HepG2 (cell line): ENCODE measurements around the gene RAET1E. TPM values are rescaled to one million over a fixed set of nuclear protein-coding genes. Genes with fewer than 3 reads are reported as not detected.
A peak's percentile ranks its signal among the peaks of the same experiment; 100 is the strongest.

Source experiments
- BCL3 ChIP-seq: sonication (generic); formaldehyde crosslinking; IDR thresholded peaks from 2 replicates; pipeline ENCODE4 v1.5.1; 2020; ENCODE audit warnings: mild to moderate bottlenecking, missing genetic modification reagents, moderate library complexity
- BHLHE40 ChIP-seq: IDR thresholded peaks from 2 replicates; pipeline ENCODE4 v1.6.1; 2011; ENCODE audit warnings: low read length, improper control_type of control experiment
- GATA4 ChIP-seq: sonication (generic); IDR thresholded peaks from 2 replicates; pipeline ENCODE4 v1.6.1; 2016; ENCODE audit warnings: antibody characterized with exemption, low read depth, borderline replicate concordance
- IKZF1 ChIP-seq: fragments of 450-650 bp; IDR thresholded peaks from 2 replicates; pipeline ENCODE4 v1.7.1; 2016
- KAT8 ChIP-seq: IDR thresholded peaks from 2 replicates; pipeline ENCODE4 v1.6.1; 2016; ENCODE audit warnings: missing genetic modification reagents, missing compliant biosample characterization
- NCOR1 ChIP-seq: fragments of 200-600 bp; sonication (generic); IDR thresholded peaks from 2 replicates; pipeline ENCODE4 v1.7.0; 2017; ENCODE audit warnings: antibody characterized with exemption, low read length, borderline replicate concordance
- RORA ChIP-seq: sonication (generic); formaldehyde crosslinking; IDR thresholded peaks from 2 replicates; pipeline ENCODE4 v1.5.0; 2020; ENCODE audit warnings: mild to moderate bottlenecking, missing genetic modification reagents, moderate library complexity
- ZFY ChIP-seq: sonication (generic); formaldehyde crosslinking; IDR thresholded peaks from 2 replicates; pipeline ENCODE4 v1.4.0; 2020; ENCODE audit warnings: missing genetic modification reagents
- ZNF234 ChIP-seq: sonication (generic); formaldehyde crosslinking; conservative IDR thresholded peaks from 2 replicates; pipeline ENCODE4 v1.5.1; 2020; ENCODE audit warnings: mild to moderate bottlenecking, missing genetic modification reagents
- ZNF281 ChIP-seq: sonication (generic); formaldehyde crosslinking; IDR thresholded peaks from 2 replicates; pipeline ENCODE4 v1.4.0; 2020; ENCODE audit warnings: missing genetic modification reagents, borderline replicate concordance
- ZNF331 ChIP-seq: sonication (generic); formaldehyde crosslinking; IDR thresholded peaks from 2 replicates; pipeline ENCODE4 v1.4.0; 2020; ENCODE audit warnings: missing genetic modification reagents
- ZNF510 ChIP-seq: sonication (generic); formaldehyde crosslinking; IDR thresholded peaks from 2 replicates; pipeline ENCODE4 v1.4.0; 2020; ENCODE audit warnings: low read depth, mild to moderate bottlenecking, missing genetic modification reagents
- polyA plus RNA-seq, 8 experiments: library from polyadenylated mRNA; depleted of rRNA in 3 of 8; stranded (reverse) in 7 of 8; unstranded in 1 of 8; fragments of >200 nt; fragmentation: Illumina TruSeq in 4 of 8; extraction: Trizol in 4 of 8; gene quantifications; 2 replicates each; pipeline versions ENCODE4 v1.2.1 to v1.2.3, GENCODE V29; 2011 to 2016; ENCODE audit warnings: low read depth in 4 of 8, missing spikeins in 1 of 8, mixed read lengths in 1 of 8; ENCODE audit not compliant: insufficient read depth in 1 of 8
- total RNA-seq, 5 experiments: library from RNA; depleted of rRNA; stranded (reverse); fragments of >200 nt; fragmentation: Illumina TruSeq; extraction: Trizol; gene quantifications; 2 replicates each; pipeline ENCODE4 v1.2.3, GENCODE V29; 2016; ENCODE audit warnings: low read depth in 1 of 5
- TF ChIP-seq, protein P1 (sequence below): sonication (generic); formaldehyde crosslinking; IDR thresholded peaks from 2 replicates; pipeline ENCODE4 v1.4.0; 2020; ENCODE audit warnings: missing genetic modification reagents
- TF ChIP-seq, protein P2 (sequence below): sonication (generic); formaldehyde crosslinking; conservative IDR thresholded peaks from 2 replicates; pipeline ENCODE4 v1.8.0; 2022; ENCODE audit warnings: missing genetic modification reagents

RAET1E gene
- total and polyA plus RNA-seq, 2 of the 13 experiments (the other 11 are each of a cell fraction or from before 2014, with no cell fraction given): not detected

- no peak for TF ChIP-seq BCL3 (CRISPR knock-in tag)
- TF ChIP-seq NCOR1: no peak
- TF ChIP-seq GATA4: no peak
- no peak for TF ChIP-seq BHLHE40
- TF ChIP-seq ZNF234 (CRISPR knock-in tag): no peak
- TF ChIP-seq ZNF331 (CRISPR knock-in tag): no peak
- no peak for TF ChIP-seq RORA
- TF ChIP-seq, protein P1, sequence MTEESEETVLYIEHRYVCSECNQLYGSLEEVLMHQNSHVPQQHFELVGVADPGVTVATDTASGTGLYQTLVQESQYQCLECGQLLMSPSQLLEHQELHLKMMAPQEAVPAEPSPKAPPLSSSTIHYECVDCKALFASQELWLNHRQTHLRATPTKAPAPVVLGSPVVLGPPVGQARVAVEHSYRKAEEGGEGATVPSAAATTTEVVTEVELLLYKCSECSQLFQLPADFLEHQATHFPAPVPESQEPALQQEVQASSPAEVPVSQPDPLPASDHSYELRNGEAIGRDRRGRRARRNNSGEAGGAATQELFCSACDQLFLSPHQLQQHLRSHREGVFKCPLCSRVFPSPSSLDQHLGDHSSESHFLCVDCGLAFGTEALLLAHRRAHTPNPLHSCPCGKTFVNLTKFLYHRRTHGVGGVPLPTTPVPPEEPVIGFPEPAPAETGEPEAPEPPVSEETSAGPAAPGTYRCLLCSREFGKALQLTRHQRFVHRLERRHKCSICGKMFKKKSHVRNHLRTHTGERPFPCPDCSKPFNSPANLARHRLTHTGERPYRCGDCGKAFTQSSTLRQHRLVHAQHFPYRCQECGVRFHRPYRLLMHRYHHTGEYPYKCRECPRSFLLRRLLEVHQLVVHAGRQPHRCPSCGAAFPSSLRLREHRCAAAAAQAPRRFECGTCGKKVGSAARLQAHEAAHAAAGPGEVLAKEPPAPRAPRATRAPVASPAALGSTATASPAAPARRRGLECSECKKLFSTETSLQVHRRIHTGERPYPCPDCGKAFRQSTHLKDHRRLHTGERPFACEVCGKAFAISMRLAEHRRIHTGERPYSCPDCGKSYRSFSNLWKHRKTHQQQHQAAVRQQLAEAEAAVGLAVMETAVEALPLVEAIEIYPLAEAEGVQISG: no peak
- no peak for TF ChIP-seq KAT8 (CRISPR knock-in tag)
- TF ChIP-seq ZFY (CRISPR knock-in tag): no peak
- TF ChIP-seq IKZF1: no peak
- peak; percentile 53; the same call in 1 of the 2 replicates for TF ChIP-seq ZNF281 (CRISPR knock-in tag)
- no peak for TF ChIP-seq ZNF510 (CRISPR knock-in tag)
- TF ChIP-seq, protein P2, sequence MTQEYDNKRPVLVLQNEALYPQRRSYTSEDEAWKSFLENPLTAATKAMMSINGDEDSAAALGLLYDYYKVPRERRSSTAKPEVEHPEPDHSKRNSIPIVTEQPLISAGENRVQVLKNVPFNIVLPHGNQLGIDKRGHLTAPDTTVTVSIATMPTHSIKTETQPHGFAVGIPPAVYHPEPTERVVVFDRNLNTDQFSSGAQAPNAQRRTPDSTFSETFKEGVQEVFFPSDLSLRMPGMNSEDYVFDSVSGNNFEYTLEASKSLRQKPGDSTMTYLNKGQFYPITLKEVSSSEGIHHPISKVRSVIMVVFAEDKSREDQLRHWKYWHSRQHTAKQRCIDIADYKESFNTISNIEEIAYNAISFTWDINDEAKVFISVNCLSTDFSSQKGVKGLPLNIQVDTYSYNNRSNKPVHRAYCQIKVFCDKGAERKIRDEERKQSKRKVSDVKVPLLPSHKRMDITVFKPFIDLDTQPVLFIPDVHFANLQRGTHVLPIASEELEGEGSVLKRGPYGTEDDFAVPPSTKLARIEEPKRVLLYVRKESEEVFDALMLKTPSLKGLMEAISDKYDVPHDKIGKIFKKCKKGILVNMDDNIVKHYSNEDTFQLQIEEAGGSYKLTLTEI: no peak
Observed at GRCh38 chr6:149859938-149860337, 38.0 kb downstream of the RAET1E start (continued).
